Tibial artery (tissue), 4 donors: Measurements from ENCODE around the gene PLCG2.
"Not testable (repeated sequence)": the region's sequence is repeated elsewhere in the genome, so short reads cannot be mapped to it uniquely, and the experiment has no call there.

Experiments used
- DNase-seq, 2 donors: peaks; one replicate each; pipeline ENCODE4 v3.0.0-alpha.2; 2019
- H3K27ac ChIP-seq, 2 donors: fragments of 200-600 bp; sonication (generic) in 1 of 2; 1 replicate in 1 of 2; 2 replicates in 1 of 2; pipeline ENCODE4 v1.5.1; 2018 to 2019; ENCODE audit warnings: mild to moderate bottlenecking in 1 of 2
- H3K27me3 ChIP-seq, 2 donors: fragments of 200-600 bp; sonication (generic) in 1 of 2; one replicate each; pipeline versions ENCODE4 v1.5.1 to v1.6.0; 2016 to 2019
- H3K36me3 ChIP-seq, 3 donors: fragments of 200-600 bp; sonication (generic) in 2 of 3; one replicate each; pipeline ENCODE4 v1.5.1; 2016 to 2019; ENCODE audit warnings: mild to moderate bottlenecking in 2 of 3
- H3K4me1 ChIP-seq, 4 donors: fragments of 200-600 bp; sonication (generic) in 2 of 4; 1 replicate in 3 of 4; 2 replicates in 1 of 4; pipeline ENCODE4 v1.5.1; 2016 to 2019
- H3K4me3 ChIP-seq, 2 donors: fragments of 200-600 bp; sonication (generic) in 1 of 2; 1 replicate in 1 of 2; 2 replicates in 1 of 2; pipeline ENCODE4 v1.5.1; 2018 to 2019; ENCODE audit warnings: mild to moderate bottlenecking in 2 of 2
- H3K9me3 ChIP-seq, 3 donors: fragments of 200-600 bp; sonication (generic) in 1 of 3; one replicate each; pipeline ENCODE4 v1.5.1; 2016 to 2019
- intact Hi-C: fragments of 100-400 bp; cut with DNase I; formaldehyde crosslinking; loops from one replicate; pipeline ENCODE4 v1.15.0; 2023; ENCODE audit warnings: low total_unique reads
- TF ChIP-seq, protein P1 (sequence below), 2 experiments: fragments of 200-600 bp in 1 of 2; fragments of 450-650 bp in 1 of 2; IDR thresholded peaks; one replicate each; pipeline ENCODE4 v1.5.1; 2017 to 2019; ENCODE audit warnings: antibody characterized with exemption in 2 of 2, mild to moderate bottlenecking in 1 of 2, moderate library complexity in 1 of 2

The PLCG2 gene

DNA sequence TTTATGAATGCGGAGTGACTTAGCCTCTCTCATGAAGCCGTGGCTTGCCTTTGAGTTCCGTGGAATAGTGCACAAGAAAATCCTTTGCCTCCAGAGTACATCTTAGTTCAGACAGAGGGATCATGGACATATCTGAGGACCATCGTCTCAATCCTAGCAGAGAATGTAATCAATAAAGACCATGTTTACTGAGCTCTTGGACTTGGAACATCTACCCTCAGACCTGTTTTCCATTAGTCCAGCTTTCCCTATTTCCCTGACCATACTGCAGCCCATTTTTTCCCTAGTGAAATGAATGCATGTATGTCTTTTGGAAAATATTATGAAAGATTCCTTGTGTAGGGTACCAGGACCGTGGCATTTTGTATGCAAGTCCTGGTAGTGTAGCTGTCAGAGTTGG is 90.2 kb downstream of the PLCG2 start:
- intact Hi-C loops: no loop called here
- H3K9me3 ChIP-seq: no peaks in the 10 kb centered on the region
- no peak overlapping the region for H3K4me3 ChIP-seq
- no peak overlapping the region for H3K27ac ChIP-seq
- peaks cover 0 to 3% (median 0%) of the 10 kb centered on the region in 4 donors for H3K4me1 ChIP-seq
- no peaks in the 10 kb centered on the region for H3K36me3 ChIP-seq
- TF ChIP-seq, protein P1, sequence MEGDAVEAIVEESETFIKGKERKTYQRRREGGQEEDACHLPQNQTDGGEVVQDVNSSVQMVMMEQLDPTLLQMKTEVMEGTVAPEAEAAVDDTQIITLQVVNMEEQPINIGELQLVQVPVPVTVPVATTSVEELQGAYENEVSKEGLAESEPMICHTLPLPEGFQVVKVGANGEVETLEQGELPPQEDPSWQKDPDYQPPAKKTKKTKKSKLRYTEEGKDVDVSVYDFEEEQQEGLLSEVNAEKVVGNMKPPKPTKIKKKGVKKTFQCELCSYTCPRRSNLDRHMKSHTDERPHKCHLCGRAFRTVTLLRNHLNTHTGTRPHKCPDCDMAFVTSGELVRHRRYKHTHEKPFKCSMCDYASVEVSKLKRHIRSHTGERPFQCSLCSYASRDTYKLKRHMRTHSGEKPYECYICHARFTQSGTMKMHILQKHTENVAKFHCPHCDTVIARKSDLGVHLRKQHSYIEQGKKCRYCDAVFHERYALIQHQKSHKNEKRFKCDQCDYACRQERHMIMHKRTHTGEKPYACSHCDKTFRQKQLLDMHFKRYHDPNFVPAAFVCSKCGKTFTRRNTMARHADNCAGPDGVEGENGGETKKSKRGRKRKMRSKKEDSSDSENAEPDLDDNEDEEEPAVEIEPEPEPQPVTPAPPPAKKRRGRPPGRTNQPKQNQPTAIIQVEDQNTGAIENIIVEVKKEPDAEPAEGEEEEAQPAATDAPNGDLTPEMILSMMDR (IDR thresholded peaks at IDR 0.05): no peak
- DNase-seq: no peak
- H3K27me3 ChIP-seq: peaks cover 0 to 13% of the 10 kb centered on the region in 2 donors

DNA sequence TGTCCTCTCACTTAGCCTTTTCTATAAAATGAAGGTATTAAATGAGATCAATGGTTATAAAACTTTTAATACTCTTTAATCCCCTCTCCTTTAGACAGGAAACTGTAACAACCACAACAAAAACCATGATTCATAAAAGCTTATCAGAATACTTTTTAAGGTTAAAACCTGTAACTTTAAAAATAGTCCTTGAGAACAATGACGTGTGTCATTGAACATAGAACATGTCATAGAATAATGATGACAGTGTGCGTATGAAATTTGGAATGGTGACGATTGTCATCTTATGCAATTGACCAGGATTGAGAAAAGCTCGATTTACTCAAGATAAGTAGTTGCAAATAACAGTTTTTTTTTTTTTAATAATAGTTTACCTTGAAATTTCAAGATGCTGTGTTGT is 94.1 kb downstream of the PLCG2 start:
- no peaks in the 10 kb centered on the region for H3K36me3 ChIP-seq
- intact Hi-C loops: no loop called here

DNA sequence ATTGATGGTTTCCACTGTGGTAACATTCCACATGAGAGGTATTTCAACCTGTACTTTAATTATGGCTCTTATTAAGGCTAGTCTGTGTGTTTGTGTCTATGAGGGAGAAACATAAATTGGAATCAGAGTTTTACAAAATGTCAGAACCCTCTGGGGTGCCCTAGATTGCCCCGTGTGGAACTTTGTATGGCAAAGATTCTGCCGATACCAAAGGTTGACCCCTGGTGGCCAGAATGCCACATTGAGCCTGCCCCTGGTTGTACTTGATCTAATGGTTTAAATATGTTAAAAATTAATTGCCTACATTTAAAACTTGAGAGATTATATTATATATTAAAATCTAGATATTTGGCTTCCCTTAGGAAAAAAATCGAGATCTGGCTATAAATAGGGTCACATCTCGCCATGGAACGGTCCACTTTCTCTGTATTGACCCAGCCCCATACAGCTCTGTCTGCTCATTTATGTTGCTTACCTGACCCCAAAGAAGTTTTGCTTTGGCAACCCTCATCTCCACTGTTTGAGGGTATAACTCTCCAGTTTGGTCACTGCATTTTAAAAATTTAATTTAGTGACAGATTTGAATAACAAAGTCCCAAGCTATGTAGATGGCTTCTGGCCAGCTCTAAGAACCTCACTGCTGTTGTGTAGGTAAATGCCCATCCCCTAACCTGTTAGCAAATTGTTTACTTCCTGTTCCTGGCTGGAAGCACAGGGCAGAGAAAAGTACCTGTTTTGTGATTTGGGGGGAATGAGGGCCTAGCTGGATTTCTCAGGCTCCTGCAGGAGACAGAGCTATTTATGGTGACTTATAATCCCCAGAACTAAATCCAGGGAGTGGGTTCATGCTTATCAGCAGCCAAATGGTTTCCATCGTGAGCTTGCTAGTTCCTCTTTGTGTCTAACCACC is 95.0 kb downstream of the PLCG2 start:
- H3K27me3 ChIP-seq: no peaks in the 10 kb centered on the region
- no peaks in the 10 kb centered on the region for H3K9me3 ChIP-seq
- no peaks in the 10 kb centered on the region for H3K4me1 ChIP-seq
- TF ChIP-seq, protein P1 (IDR thresholded peaks at IDR 0.05): peak; percentile 27 to 53
- peak in 1 of 2 donors; percentile 58 for DNase-seq
- intact Hi-C loops: no loop called here
- H3K4me3 ChIP-seq: no peak overlapping the region
- no peaks in the 10 kb centered on the region for H3K36me3 ChIP-seq
- no peak overlapping the region for H3K27ac ChIP-seq

More for the DNA sequence above, 94.1 kb downstream of the PLCG2 start:
- TF ChIP-seq, protein P1 (IDR thresholded peaks at IDR 0.05): no peak
- no peak overlapping the region for H3K27ac ChIP-seq
- H3K9me3 ChIP-seq: no peaks in the 10 kb centered on the region
- H3K4me3 ChIP-seq: no peak overlapping the region
- H3K27me3 ChIP-seq: no peaks in the 10 kb centered on the region
- no peaks in the 10 kb centered on the region for H3K4me1 ChIP-seq
- no peak for DNase-seq

DNA sequence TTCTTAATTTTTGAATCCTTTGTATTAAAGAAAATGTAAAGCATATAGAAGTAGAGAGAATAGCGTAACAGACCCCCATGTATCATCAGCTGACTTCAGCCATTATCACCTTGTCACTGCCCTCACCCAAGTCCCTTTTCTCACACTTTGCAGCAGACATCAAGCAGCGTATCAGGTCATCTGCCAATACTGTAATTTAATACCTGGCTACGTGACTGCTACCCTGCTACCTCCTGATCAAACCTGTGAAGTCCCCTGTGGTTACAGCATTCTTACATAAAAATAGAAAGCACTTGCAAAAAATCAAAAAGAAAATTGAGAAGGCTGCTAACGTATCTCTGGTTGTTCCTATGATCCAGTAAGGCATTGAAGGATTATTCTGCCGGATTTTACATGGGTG is 96.4 kb downstream of the PLCG2 start:
- TF ChIP-seq, protein P1 (IDR thresholded peaks at IDR 0.05): no peak

DNA sequence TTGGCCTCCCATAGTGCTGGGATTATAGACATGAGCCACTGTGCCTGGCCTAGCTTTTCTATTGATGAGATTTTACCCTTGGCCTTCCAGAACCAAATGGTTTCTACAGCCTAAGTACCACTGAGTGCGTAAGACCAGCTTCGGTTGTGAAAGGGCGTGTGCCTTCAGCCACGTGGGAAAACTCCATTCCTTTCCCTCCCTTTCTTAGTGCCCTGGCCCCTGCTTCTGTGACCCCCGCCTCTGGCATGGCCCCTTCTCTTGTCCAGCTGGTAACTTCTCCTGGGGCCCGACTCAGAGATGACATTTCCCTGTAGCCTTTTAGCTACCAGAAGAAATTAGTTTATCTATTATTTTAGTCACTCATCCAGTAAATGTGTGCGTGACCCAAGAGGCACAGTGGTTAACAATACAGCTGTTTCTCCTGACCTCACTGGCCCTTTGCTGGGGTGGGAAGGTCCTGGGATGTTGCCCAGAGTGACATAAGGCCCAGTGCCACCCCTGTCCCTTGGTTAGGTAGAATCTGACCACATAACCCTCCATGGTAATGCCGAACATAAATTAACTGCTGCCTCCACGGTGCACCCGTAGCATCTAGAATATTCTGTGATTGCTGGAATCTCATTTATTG is 97.3 kb downstream of the PLCG2 start:
- Histone ChIP-seq H3K36me3 (no peaks in the 10 kb centered on the region), H3K27ac (no peak overlapping the region), H3K4me3 (no peak overlapping the region), H3K9me3 (no peaks in the 10 kb centered on the region), H3K27me3 (no peaks in the 10 kb centered on the region), H3K4me1 (no peaks in the 10 kb centered on the region)
- TF ChIP-seq, protein P1 (IDR thresholded peaks at IDR 0.05): no peak
- intact Hi-C loops: no loop called here
- no peak for DNase-seq

More for the DNA sequence above, 96.4 kb downstream of the PLCG2 start:
- Histone ChIP-seq H3K36me3 (no peaks in the 10 kb centered on the region), H3K4me1 (no peaks in the 10 kb centered on the region), H3K27me3 (no peaks in the 10 kb centered on the region), H3K27ac (no peak overlapping the region), H3K4me3 (no peak overlapping the region), H3K9me3 (no peaks in the 10 kb centered on the region)
- intact Hi-C loops: no loop called here
- no peak for DNase-seq

DNA sequence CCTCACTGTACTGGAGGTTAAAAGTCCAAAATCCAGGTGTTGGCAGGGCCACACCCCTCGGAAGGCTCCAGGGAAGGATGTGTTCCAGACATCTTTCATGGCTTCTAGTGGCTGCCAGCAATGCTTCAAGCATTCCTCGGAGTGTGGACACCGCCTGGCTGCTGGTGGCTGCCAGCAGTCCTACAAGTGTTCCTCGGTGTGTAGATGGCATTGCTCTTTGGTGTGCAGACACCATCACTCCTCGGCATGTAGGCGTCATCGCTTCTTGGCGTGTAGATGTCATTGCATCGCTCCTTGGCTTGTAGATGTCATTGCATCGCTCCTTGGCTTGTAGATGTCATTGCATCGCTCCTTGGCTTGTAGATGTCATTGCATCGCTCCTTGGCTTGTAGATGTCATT is 98.4 kb downstream of the PLCG2 start:
- H3K9me3 ChIP-seq, H3K27me3 ChIP-seq, H3K4me3 ChIP-seq, H3K36me3 ChIP-seq, intact Hi-C loops, H3K4me1 ChIP-seq, DNase-seq, H3K27ac ChIP-seq: not testable (repeated sequence)
